Uterus (tissue), 4 donors: ENCODE measurements around the gene FBLN5. TPM values are rescaled to one million over a fixed set of nuclear protein-coding genes. Genes with fewer than 3 reads are reported as not detected.

ENCODE experiments used
- DNase-seq, 2 donors: peaks; one replicate each; pipeline ENCODE4 v3.0.0-alpha.2; 2019 to 2020
- H3K27ac ChIP-seq, 2 donors: fragments of 200-600 bp; sonication (generic); 1 replicate in 1 of 2; 2 replicates in 1 of 2; pipeline ENCODE4 v1.5.1; 2016 to 2018
- H3K27me3 ChIP-seq, 2 donors: fragments of 200-600 bp; sonication (generic); one replicate each; pipeline ENCODE4 v1.5.1; 2018 to 2019; ENCODE audit warnings: control low read depth in 1 of 2
- H3K36me3 ChIP-seq, 2 donors: fragments of 200-600 bp; sonication (generic); one replicate each; pipeline ENCODE4 v1.5.1; 2019; ENCODE audit warnings: control low read depth in 1 of 2
- H3K4me1 ChIP-seq, 2 donors: fragments of 200-600 bp; sonication (generic); one replicate each; pipeline ENCODE4 v1.5.1; 2018 to 2019; ENCODE audit warnings: control low read depth in 1 of 2
- H3K4me3 ChIP-seq, 2 donors: fragments of 200-600 bp; sonication (generic); 1 replicate in 1 of 2; 2 replicates in 1 of 2; pipeline ENCODE4 v1.5.1; 2018 to 2019; ENCODE audit warnings: mild to moderate bottlenecking in 1 of 2
- H3K9me3 ChIP-seq, 2 donors: fragments of 200-600 bp; sonication (generic); one replicate each; pipeline ENCODE4 v1.5.1; 2019; ENCODE audit warnings: control low read depth in 1 of 2
- CTCF ChIP-seq, 4 experiments: fragments of 200-600 bp in 2 of 4; fragments of 450-650 bp in 2 of 4; sonication (generic) in 2 of 4; IDR thresholded peaks; one replicate each; pipeline ENCODE4 v1.5.1; 2016 to 2019; ENCODE audit warnings: antibody characterized with exemption in 4 of 4, mild to moderate bottlenecking in 2 of 4, moderate library complexity in 1 of 4
- POLR2A ChIP-seq, 2 donors: fragments of 450-650 bp; IDR thresholded peaks; one replicate each; pipeline ENCODE4 v1.6.1; 2016; ENCODE audit warnings: antibody characterized with exemption in 2 of 2, mild to moderate bottlenecking in 1 of 2, moderate library complexity in 1 of 2
- intact Hi-C: fragments of 100-400 bp; cut with DNase I; formaldehyde crosslinking; loops from one replicate; pipeline ENCODE4 v1.15.1; 2023; ENCODE audit warnings: low total_unique reads
- total RNA-seq, 4 donors: library from RNA; depleted of rRNA in 3 of 4; stranded (reverse); fragments of >200 nt in 3 of 4; gene quantifications; one replicate each; pipeline versions ENCODE4 v1.1.0 to v1.2.4, GENCODE V29; 2014 to 2023
- donor health status: DM: yes; HTN: yes; CAD: no.

Gene FBLN5
- total RNA-seq, 4 donors from 2014 or later, result 48.0 to 304 (median 165) TPM

- H3K36me3 ChIP-seq, result no peaks in the 10 kb centered on the region
- intact Hi-C loops, result no loop called here
- H3K4me3 ChIP-seq, result no peak overlapping the region
- peaks cover 10 to 12% of the 10 kb centered on the region in 2 donors for H3K4me1 ChIP-seq
- no peak for DNase-seq
- H3K27me3 ChIP-seq, result no peaks in the 10 kb centered on the region
- no peaks in the 10 kb centered on the region for H3K9me3 ChIP-seq
- no peak overlapping the region for H3K27ac ChIP-seq
- TF ChIP-seq CTCF (IDR thresholded peaks at IDR 0.05) (no peak), POLR2A (IDR thresholded peaks at IDR 0.05) (no peak)
Observed at GRCh38 chr14:91858536-91859275, 88.8 kb downstream of the FBLN5 start.

- no peak overlapping the region for H3K27ac ChIP-seq
- no peak overlapping the region for H3K4me3 ChIP-seq
- intact Hi-C loops, result no loop called here
- H3K4me1 ChIP-seq, result peaks cover 10 to 12% of the 10 kb centered on the region in 2 donors
- H3K27me3 ChIP-seq, result no peaks in the 10 kb centered on the region
- TF ChIP-seq CTCF (IDR thresholded peaks at IDR 0.05), result no peak
- H3K9me3 ChIP-seq, result no peaks in the 10 kb centered on the region
- no peak for DNase-seq
- no peaks in the 10 kb centered on the region for H3K36me3 ChIP-seq
Observed at GRCh38 chr14:91857614-91858013, 89.9 kb downstream of the FBLN5 start.

- no peaks in the 10 kb centered on the region for H3K27me3 ChIP-seq
- H3K9me3 ChIP-seq, result no peaks in the 10 kb centered on the region
- H3K4me3 ChIP-seq, result no peak overlapping the region
- H3K27ac ChIP-seq, result peak overlapping the region; percentile 72 to 80
- intact Hi-C loops, result no loop called here
- peaks cover 10 to 12% of the 10 kb centered on the region in 2 donors for H3K4me1 ChIP-seq
- TF ChIP-seq CTCF (IDR thresholded peaks at IDR 0.05) (no peak), POLR2A (IDR thresholded peaks at IDR 0.05) (no peak)
- no peak for DNase-seq
- no peaks in the 10 kb centered on the region for H3K36me3 ChIP-seq
Observed at GRCh38 chr14:91854327-91854934, 93.1 kb downstream of the FBLN5 start.

- Histone ChIP-seq H3K27ac (no peak overlapping the region), H3K36me3 (no peaks in the 10 kb centered on the region), H3K4me3 (no peak overlapping the region), H3K4me1 (peaks cover 10 to 12% of the 10 kb centered on the region in 2 donors), H3K9me3 (no peaks in the 10 kb centered on the region), H3K27me3 (no peaks in the 10 kb centered on the region)
- intact Hi-C loops, result no loop called here
- DNase-seq, result no peak
- TF ChIP-seq POLR2A (IDR thresholded peaks at IDR 0.05) (no peak), CTCF (IDR thresholded peaks at IDR 0.05) (no peak)
Observed at GRCh38 chr14:91851563-91851962, 95.9 kb downstream of the FBLN5 start.

- H3K4me1 ChIP-seq, result no peaks in the 10 kb centered on the region
- no peak for TF ChIP-seq POLR2A (IDR thresholded peaks at IDR 0.05)
- no peak for TF ChIP-seq CTCF (IDR thresholded peaks at IDR 0.05)
- intact Hi-C loops, result no loop called here
Observed at GRCh38 chr14:91848504-91849001, 98.9 kb downstream of the FBLN5 start.

More at GRCh38 chr14:91848504-91849001, 98.9 kb downstream of the FBLN5 start:
- Histone ChIP-seq H3K36me3 (no peaks in the 10 kb centered on the region), H3K9me3 (no peaks in the 10 kb centered on the region), H3K27me3 (no peaks in the 10 kb centered on the region), H3K27ac (peak overlapping the region; percentile 57 to 74), H3K4me3 (no peak overlapping the region)
- DNase-seq, result no peak
